Pancreas (tissue), 10 donors: ENCODE measurements around the gene GRK3. TPM values are rescaled to one million over a fixed set of nuclear protein-coding genes. Genes with fewer than 3 reads are reported as not detected.

Experiments used
- ATAC-seq, 4 donors: fragments of 200-7000 bp; cut with Tn5 transposase; one replicate each; pipeline versions ENCODE4 v1.8.0 to v1.9.1; 2020; ENCODE audit warnings: mild to moderate bottlenecking in 4 of 4, moderate library complexity in 4 of 4
- DNase-seq, 6 donors: peaks; one replicate each; pipeline ENCODE4 v3.0.0-alpha.2; 2020
- FAIRE-seq: peaks from 2 replicates; lab custom pipeline; 2012; peaks lifted over from hg19 to GRCh38; lab: Jason Lieb, UNC
- H3K27ac ChIP-seq, 4 donors: fragments of 200-600 bp; sonication (generic); 1 replicate in 3 of 4; 2 replicates in 1 of 4; pipeline versions ENCODE4 v1.5.0 to v1.8.0; 2020
- H3K27me3 ChIP-seq, 4 donors: fragments of 200-600 bp; one replicate each; pipeline ENCODE4 v1.8.0; 2021
- H3K36me3 ChIP-seq, 3 donors: fragments of 200-600 bp; sonication (generic) in 1 of 3; one replicate each; pipeline versions ENCODE4 v1.5.0 to v1.8.0; 2020 to 2021
- H3K4me1 ChIP-seq, 3 donors: fragments of 200-600 bp; one replicate each; pipeline ENCODE4 v1.8.0; 2021
- H3K4me3 ChIP-seq, 4 donors: fragments of 200-600 bp; sonication (generic) in 2 of 4; one replicate each; pipeline versions ENCODE4 v1.5.0 to v1.8.0; 2020 to 2021
- H3K9me3 ChIP-seq, 4 donors: fragments of 200-600 bp; one replicate each; pipeline ENCODE4 v1.8.0; 2021
- WGBS, 2 donors: extraction: QIAGEN DNeasy Blood & Tissue Kit; methylation state at CpG; one replicate each; pipeline ENCODE4 v1.1.7; 2013; 5-methylcytosine and 5-hydroxymethylcytosine counted together
- intact Hi-C, 3 donors: fragments of 100-400 bp; cut with DNase I; formaldehyde crosslinking; loops; one replicate each; pipeline versions ENCODE4 v1.11.1 to v1.14.2; 2022
- polyA plus RNA-seq, 2 donors: library from polyadenylated mRNA; stranded (reverse); fragments of 200-250 nt; gene quantifications; one replicate each; pipeline ENCODE4 v1.2.3, GENCODE V29; 2013
- total RNA-seq, 6 donors: library from RNA; stranded (reverse); fragmentation: NEBNext Ultra II Directional in 4 of 6; extraction: Animal tissue kit (Norgen Biotek cat#: 25700) in 4 of 6; gene quantifications; one replicate each; pipeline versions ENCODE4 v1.2.1 to v1.2.4, GENCODE V29; 2021 to 2023
- TF ChIP-seq, protein P1 (sequence below), 4 donors: fragments of 200-600 bp; sonication (generic) in 3 of 4; IDR thresholded peaks; one replicate each; pipeline versions ENCODE4 v1.5.0 to v1.8.0; 2021; ENCODE audit warnings: antibody characterized with exemption in 4 of 4
- donor health status: healthy with polysubstance abuse.
- donor health status: DM: no; HTN: no; CAD: no; lungs with moderate emphysema.
- donor health status: DM: no; HTN: no; CAD: no.
- donor health status: control.
- donor health status: control.
- donor health status: Bipolar disorder and iron deficiency.
- donor health status: DM: yes; HTN: yes; CAD: no.
- donor health status: DM: no; HTN: no; CAD: no.
- donor health status: DM: no; HTN: no; CAD: no.
- donor health status: DM: yes; HTN: yes; CAD: no.

The GRK3 gene
- total and polyA plus RNA-seq, 8 donors, result 3.5 to 18.1 (median 7.6) TPM

DNA sequence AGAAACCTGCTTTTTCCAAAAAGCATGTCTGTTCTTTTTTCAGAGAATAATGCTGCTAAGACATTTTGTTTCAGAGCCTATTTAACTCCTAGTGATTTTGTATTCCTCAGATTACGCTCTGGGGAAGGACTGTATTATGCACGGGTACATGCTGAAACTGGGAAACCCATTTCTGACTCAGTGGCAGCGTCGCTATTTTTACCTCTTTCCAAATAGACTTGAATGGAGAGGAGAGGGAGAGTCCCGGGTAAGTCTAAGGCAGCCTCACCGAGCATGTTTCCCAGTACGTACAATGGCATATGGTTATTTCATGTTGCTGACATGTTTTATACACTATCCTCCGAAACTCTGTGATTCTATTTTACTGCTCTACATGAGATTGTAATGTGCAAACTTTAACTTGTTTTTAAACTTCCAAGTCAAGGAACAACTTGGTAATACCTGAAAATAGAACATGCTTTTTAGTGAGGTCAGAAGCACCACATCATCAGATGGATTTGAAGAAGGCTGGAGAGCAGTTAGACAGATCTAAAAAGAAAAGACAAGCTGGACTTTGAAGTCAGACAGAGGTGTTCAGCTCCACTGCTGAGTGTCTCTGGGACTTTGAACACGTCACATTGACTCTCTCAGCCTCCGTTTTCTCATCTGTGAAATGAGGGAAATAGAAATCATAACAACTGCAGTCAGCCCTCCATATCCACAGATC lies 153.8 kb downstream of the GRK3 start:
- Histone ChIP-seq H3K36me3 (peaks cover 0 to 18% (median 0%) of the 10 kb centered on the region in 3 donors), H3K9me3 (no peaks in the 10 kb centered on the region), H3K27ac (no peak overlapping the region), H3K4me3 (no peak overlapping the region), H3K4me1 (no peaks in the 10 kb centered on the region), H3K27me3 (no peaks in the 10 kb centered on the region)
- WGBS, 2 donors, result 82 to 84% methylated on average over 10 of the region's 10 CpGs
- DNase-seq, result no peak
- TF ChIP-seq, protein P1, sequence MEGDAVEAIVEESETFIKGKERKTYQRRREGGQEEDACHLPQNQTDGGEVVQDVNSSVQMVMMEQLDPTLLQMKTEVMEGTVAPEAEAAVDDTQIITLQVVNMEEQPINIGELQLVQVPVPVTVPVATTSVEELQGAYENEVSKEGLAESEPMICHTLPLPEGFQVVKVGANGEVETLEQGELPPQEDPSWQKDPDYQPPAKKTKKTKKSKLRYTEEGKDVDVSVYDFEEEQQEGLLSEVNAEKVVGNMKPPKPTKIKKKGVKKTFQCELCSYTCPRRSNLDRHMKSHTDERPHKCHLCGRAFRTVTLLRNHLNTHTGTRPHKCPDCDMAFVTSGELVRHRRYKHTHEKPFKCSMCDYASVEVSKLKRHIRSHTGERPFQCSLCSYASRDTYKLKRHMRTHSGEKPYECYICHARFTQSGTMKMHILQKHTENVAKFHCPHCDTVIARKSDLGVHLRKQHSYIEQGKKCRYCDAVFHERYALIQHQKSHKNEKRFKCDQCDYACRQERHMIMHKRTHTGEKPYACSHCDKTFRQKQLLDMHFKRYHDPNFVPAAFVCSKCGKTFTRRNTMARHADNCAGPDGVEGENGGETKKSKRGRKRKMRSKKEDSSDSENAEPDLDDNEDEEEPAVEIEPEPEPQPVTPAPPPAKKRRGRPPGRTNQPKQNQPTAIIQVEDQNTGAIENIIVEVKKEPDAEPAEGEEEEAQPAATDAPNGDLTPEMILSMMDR (IDR thresholded peaks at IDR 0.05), result no peak
- no peak for FAIRE-seq
- intact Hi-C loops, result no loop called here
- no peak for ATAC-seq

DNA sequence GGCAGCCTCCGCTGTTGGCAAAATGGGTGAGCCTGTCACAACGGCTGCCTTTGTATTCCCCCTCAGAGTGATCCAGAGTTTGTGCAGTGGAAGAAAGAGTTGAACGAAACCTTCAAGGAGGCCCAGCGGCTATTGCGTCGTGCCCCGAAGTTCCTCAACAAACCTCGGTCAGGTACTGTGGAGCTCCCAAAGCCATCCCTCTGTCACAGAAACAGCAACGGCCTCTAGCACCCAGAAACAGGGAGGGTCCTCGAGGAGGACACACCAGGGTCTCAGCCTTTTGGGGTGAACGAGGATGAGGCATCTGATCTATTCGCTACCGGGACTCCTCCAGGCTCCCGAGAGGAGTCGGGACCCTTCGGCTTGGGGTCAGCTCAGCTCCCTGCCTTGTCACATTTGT lies 157.7 kb downstream of the GRK3 start:
- 84 to 90% methylated on average over 16 of the region's 16 CpGs for WGBS, 2 donors
- no peaks in the 10 kb centered on the region for H3K9me3 ChIP-seq
- no peaks in the 10 kb centered on the region for H3K4me1 ChIP-seq
- TF ChIP-seq, protein P1 (IDR thresholded peaks at IDR 0.05), result no peak
- H3K27ac ChIP-seq, result no peak overlapping the region
- no peak overlapping the region for H3K4me3 ChIP-seq
- ATAC-seq (no peak), DNase-seq (no peak), FAIRE-seq (no peak)
- intact Hi-C loops, result no loop called here
- H3K27me3 ChIP-seq, result no peaks in the 10 kb centered on the region
- peaks cover 0 to 12% (median 0%) of the 10 kb centered on the region in 3 donors for H3K36me3 ChIP-seq

DNA sequence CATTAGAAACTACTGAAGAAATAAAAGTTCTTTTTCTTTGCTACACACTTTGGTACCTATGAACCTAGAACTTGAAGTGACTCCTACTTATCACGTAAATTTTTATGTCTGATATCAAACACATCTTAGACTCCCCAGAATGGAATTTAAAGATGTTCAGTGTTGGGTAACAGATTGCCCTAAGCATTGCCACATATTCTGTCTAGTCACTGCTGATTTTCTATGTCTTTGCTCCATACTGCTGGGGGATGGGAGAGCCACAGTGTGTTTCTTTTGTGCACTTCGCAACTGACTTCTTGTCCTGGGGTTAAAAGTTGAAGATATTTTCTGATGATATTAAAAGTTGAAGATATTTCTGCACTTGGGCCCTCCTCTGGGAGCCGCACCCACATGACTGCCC lies 158.2 kb downstream of the GRK3 start:
- no peaks in the 10 kb centered on the region for H3K4me1 ChIP-seq
- WGBS, 2 donors, result 87 to 91% methylated on average over 3 of the region's 3 CpGs
- ATAC-seq (no peak), FAIRE-seq (no peak), DNase-seq (no peak)
- no peaks in the 10 kb centered on the region for H3K9me3 ChIP-seq
- H3K27ac ChIP-seq, result no peak overlapping the region
- no peak overlapping the region for H3K4me3 ChIP-seq
- TF ChIP-seq, protein P1 (IDR thresholded peaks at IDR 0.05), result no peak
- no peaks in the 10 kb centered on the region for H3K27me3 ChIP-seq
- intact Hi-C loops, result no loop called here
- H3K36me3 ChIP-seq, result peaks cover 0 to 12% (median 0%) of the 10 kb centered on the region in 3 donors

DNA sequence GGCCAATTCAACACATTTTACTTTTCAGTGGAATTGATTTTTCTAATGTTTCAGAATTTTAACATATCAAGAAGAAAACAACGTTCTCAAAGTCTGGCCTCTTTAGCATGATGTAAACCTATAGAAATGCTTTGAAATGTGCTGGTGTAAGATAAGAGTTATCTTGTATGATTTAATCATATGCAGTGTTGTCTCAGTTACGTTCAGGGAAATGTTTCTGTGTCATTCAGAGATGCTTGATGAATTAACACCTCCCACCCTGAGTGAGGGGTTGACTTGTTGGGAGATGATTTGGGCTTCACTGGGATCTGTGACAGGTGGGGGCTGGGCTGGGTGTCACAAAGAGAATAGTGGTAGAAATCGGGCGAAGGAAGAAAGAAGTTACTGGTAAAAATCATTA lies 161.8 kb downstream of the GRK3 start:
- FAIRE-seq (no peak), ATAC-seq (no peak), DNase-seq (no peak)
- Histone ChIP-seq H3K4me3 (no peak overlapping the region), H3K36me3 (peaks cover 0 to 12% (median 0%) of the 10 kb centered on the region in 3 donors), H3K27ac (no peak overlapping the region), H3K4me1 (no peaks in the 10 kb centered on the region), H3K27me3 (no peaks in the 10 kb centered on the region), H3K9me3 (no peaks in the 10 kb centered on the region)
- TF ChIP-seq, protein P1 (IDR thresholded peaks at IDR 0.05), result no peak
- WGBS, 2 donors, result 36 to 40% methylated on average over 4 of the region's 4 CpGs
- intact Hi-C loops, result no loop called here

DNA sequence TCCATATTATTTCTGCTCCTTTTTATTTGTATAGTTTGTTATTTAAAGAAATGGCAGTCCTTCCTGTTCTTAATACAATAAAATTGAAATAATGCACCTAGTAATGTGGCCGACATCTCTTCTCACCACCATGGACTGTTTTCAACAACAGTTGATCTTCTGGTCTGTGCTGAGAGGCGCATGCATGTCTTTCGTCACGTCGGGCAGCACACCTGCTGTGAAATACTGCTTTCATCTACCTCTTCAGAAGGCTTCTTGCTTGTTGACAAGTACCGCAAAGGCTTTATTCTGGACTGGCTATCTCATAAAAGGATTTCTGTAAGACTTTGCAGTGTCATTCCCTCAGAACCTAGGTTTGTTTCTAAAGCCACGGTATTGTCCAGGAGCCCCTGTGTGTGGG lies 163.6 kb downstream of the GRK3 start:
- no peak for FAIRE-seq
- no peak for DNase-seq
- Histone ChIP-seq H3K27me3 (no peaks in the 10 kb centered on the region), H3K27ac (no peak overlapping the region), H3K36me3 (peaks cover 0 to 2% (median 0%) of the 10 kb centered on the region in 3 donors), H3K4me1 (no peaks in the 10 kb centered on the region), H3K4me3 (no peak overlapping the region), H3K9me3 (no peaks in the 10 kb centered on the region)
- ATAC-seq, result no peak
- TF ChIP-seq, protein P1 (IDR thresholded peaks at IDR 0.05), result no peak
- intact Hi-C loops, result no loop called here
- WGBS, 2 donors, result 83 to 90% methylated on average over 7 of the region's 7 CpGs
